GM19463 (cell line): ENCODE results near the gene LRCOL1.

Source experiments
- ATAC-seq: cut with Tn5 transposase; IDR thresholded peaks from one replicate; pipeline ENCODE4 v1.9.1; 2021; ENCODE audit warnings: mild to moderate bottlenecking, moderate library complexity; ENCODE audit not compliant: unreplicated experiment

The LRCOL1 gene

GRCh38 chr12:132637811-132638210, 27.4 kb upstream of the LRCOL1 start:
- no peak for ATAC-seq

GRCh38 chr12:132635076-132635955, 24.9 kb upstream of the LRCOL1 start:
- ATAC-seq: no peak

GRCh38 chr12:132634411-132634990, 24.1 kb upstream of the LRCOL1 start:
- ATAC-seq: no peak

- no peak for ATAC-seq
These were observed 23.5 kb upstream of the LRCOL1 start for GRCh38 chr12:132633901-132634300.

GRCh38 chr12:132633398-132633797, 23.0 kb upstream of the LRCOL1 start:
- ATAC-seq: peak; percentile 58

- peak; percentile 54 for ATAC-seq
These were observed 22.3 kb upstream of the LRCOL1 start for GRCh38 chr12:132632521-132633228.

GRCh38 chr12:132631666-132632065, 21.3 kb upstream of the LRCOL1 start:
- ATAC-seq: no peak

- no peak for ATAC-seq
These were observed 20.3 kb upstream of the LRCOL1 start for GRCh38 chr12:132630672-132631071.

- no peak for ATAC-seq
These were observed 18.9 kb upstream of the LRCOL1 start for GRCh38 chr12:132629330-132629729.

GRCh38 chr12:132625731-132626430, 15.5 kb upstream of the LRCOL1 start:
- no peak for ATAC-seq

GRCh38 chr12:132624910-132625630, 14.7 kb upstream of the LRCOL1 start:
- ATAC-seq: no peak

- ATAC-seq: no peak
These were observed 13.9 kb upstream of the LRCOL1 start for GRCh38 chr12:132624186-132624855.

GRCh38 chr12:132623072-132623869, 12.9 kb upstream of the LRCOL1 start:
- no peak for ATAC-seq

- ATAC-seq: no peak
These were observed 12.2 kb upstream of the LRCOL1 start for GRCh38 chr12:132622437-132623071.

- ATAC-seq: no peak
These were observed 11.5 kb upstream of the LRCOL1 start for GRCh38 chr12:132621657-132622435.

- ATAC-seq: no peak
These were observed 10.7 kb upstream of the LRCOL1 start for GRCh38 chr12:132620899-132621656.
